ENCODE results near the gene HOXA3. TPM values are rescaled to one million over a fixed set of nuclear protein-coding genes. Genes with fewer than 3 reads are reported as not detected.
A peak's percentile ranks its signal among the peaks of the same experiment; 100 is the strongest.

Gene HOXA3
- total RNA-seq, 1 donor from 2014 or later: not detected

- H3K27ac Mint-ChIP-seq: no peak overlapping the region
- intact Hi-C loops (cut with micrococcal nuclease): loop anchor here (10.0 kb wide), 1 partner anchor 591 kb away; no protein-coding TSS in a partner anchor
- peaks cover 2% of the 10 kb centered on the region for H3K4me1 Mint-ChIP-seq (ENCODE audit: low read depth)
- H3K4me3 Mint-ChIP-seq (ENCODE audit: low read depth): no peak overlapping the region
- peaks cover 88% of the 10 kb centered on the region for H3K27me3 Mint-ChIP-seq (ENCODE audit: low read depth)
- no peaks in the 10 kb centered on the region for H3K9me3 Mint-ChIP-seq
- no peak for DNase-seq (ENCODE audit: low spot score)
- H3K36me3 Mint-ChIP-seq (ENCODE audit: low read depth): no peaks in the 10 kb centered on the region
Observed at GRCh38 chr7:27194002-27194352, 41.6 kb upstream of the HOXA3 start.

- DNase-seq (ENCODE audit: low spot score): no peak
- H3K27me3 Mint-ChIP-seq (ENCODE audit: low read depth): peaks cover 88% of the 10 kb centered on the region
- no peaks in the 10 kb centered on the region for H3K36me3 Mint-ChIP-seq (ENCODE audit: low read depth)
- no peak overlapping the region for H3K4me3 Mint-ChIP-seq (ENCODE audit: low read depth)
- no peaks in the 10 kb centered on the region for H3K9me3 Mint-ChIP-seq
- intact Hi-C loops (cut with micrococcal nuclease): loop anchor here (10.0 kb wide), 1 partner anchor 591 kb away; no protein-coding TSS in a partner anchor
- H3K4me1 Mint-ChIP-seq (ENCODE audit: low read depth): peaks cover 4% of the 10 kb centered on the region
- H3K27ac Mint-ChIP-seq: peak overlapping the region; percentile 5
Observed at GRCh38 chr7:27193335-27194001, 41.1 kb upstream of the HOXA3 start.

- intact Hi-C loops (cut with micrococcal nuclease): loop anchor here (10.0 kb wide), 1 partner anchor 592 kb away; no protein-coding TSS in a partner anchor
- H3K4me3 Mint-ChIP-seq (ENCODE audit: low read depth): no peak overlapping the region
Observed at GRCh38 chr7:27192546-27193334, 40.4 kb upstream of the HOXA3 start.

GRCh38 chr7:27191833-27192545 lies 39.6 kb upstream of the HOXA3 start:
- intact Hi-C loops (cut with micrococcal nuclease): loop anchor here (10.0 kb wide), 1 partner anchor 593 kb away; no protein-coding TSS in a partner anchor
- H3K9me3 Mint-ChIP-seq: no peaks in the 10 kb centered on the region
- H3K27me3 Mint-ChIP-seq (ENCODE audit: low read depth): peaks cover 88% of the 10 kb centered on the region
- no peak overlapping the region for H3K27ac Mint-ChIP-seq
- no peak for DNase-seq (ENCODE audit: low spot score)
- H3K4me3 Mint-ChIP-seq (ENCODE audit: low read depth): no peak overlapping the region
- no peaks in the 10 kb centered on the region for H3K36me3 Mint-ChIP-seq (ENCODE audit: low read depth)
- H3K4me1 Mint-ChIP-seq (ENCODE audit: low read depth): peaks cover 8% of the 10 kb centered on the region

More at GRCh38 chr7:27192546-27193334, 40.4 kb upstream of the HOXA3 start:
- H3K27me3 Mint-ChIP-seq (ENCODE audit: low read depth): peaks cover 88% of the 10 kb centered on the region
- no peak overlapping the region for H3K27ac Mint-ChIP-seq
- H3K36me3 Mint-ChIP-seq (ENCODE audit: low read depth): no peaks in the 10 kb centered on the region
- H3K4me1 Mint-ChIP-seq (ENCODE audit: low read depth): peaks cover 8% of the 10 kb centered on the region
- DNase-seq (ENCODE audit: low spot score): no peak
- H3K9me3 Mint-ChIP-seq: no peaks in the 10 kb centered on the region

GRCh38 chr7:27191161-27191731 lies 38.9 kb upstream of the HOXA3 start:
- no peaks in the 10 kb centered on the region for H3K9me3 Mint-ChIP-seq
- intact Hi-C loops (cut with micrococcal nuclease): loop anchor here (10.0 kb wide), 1 partner anchor 594 kb away; no protein-coding TSS in a partner anchor
- DNase-seq (ENCODE audit: low spot score): no peak
- no peaks in the 10 kb centered on the region for H3K36me3 Mint-ChIP-seq (ENCODE audit: low read depth)
- H3K4me3 Mint-ChIP-seq (ENCODE audit: low read depth): no peak overlapping the region
- peaks cover 7% of the 10 kb centered on the region for H3K4me1 Mint-ChIP-seq (ENCODE audit: low read depth)
- no peak overlapping the region for H3K27ac Mint-ChIP-seq
- peaks cover 88% of the 10 kb centered on the region for H3K27me3 Mint-ChIP-seq (ENCODE audit: low read depth)

GRCh38 chr7:27189997-27190748 lies 37.8 kb upstream of the HOXA3 start:
- H3K4me1 Mint-ChIP-seq (ENCODE audit: low read depth): peaks cover 9% of the 10 kb centered on the region
- peaks cover 92% of the 10 kb centered on the region for H3K27me3 Mint-ChIP-seq (ENCODE audit: low read depth)
- DNase-seq (ENCODE audit: low spot score): no peak
- intact Hi-C loops (cut with micrococcal nuclease): loop anchor here (10.0 kb wide), 1 partner anchor 595 kb away; no protein-coding TSS in a partner anchor
- no peak overlapping the region for H3K4me3 Mint-ChIP-seq (ENCODE audit: low read depth)
- no peaks in the 10 kb centered on the region for H3K9me3 Mint-ChIP-seq
- no peaks in the 10 kb centered on the region for H3K36me3 Mint-ChIP-seq (ENCODE audit: low read depth)
- H3K27ac Mint-ChIP-seq: no peak overlapping the region

- Mint-ChIP-seq H3K4me1 (ENCODE audit: low read depth) (peaks cover 14% of the 10 kb centered on the region), H3K27me3 (ENCODE audit: low read depth) (peaks cover 91% of the 10 kb centered on the region), H3K36me3 (ENCODE audit: low read depth) (no peaks in the 10 kb centered on the region), H3K27ac (no peak overlapping the region), H3K9me3 (no peaks in the 10 kb centered on the region), H3K4me3 (ENCODE audit: low read depth) (no peak overlapping the region)
- no peak for DNase-seq (ENCODE audit: low spot score)
- intact Hi-C loops (cut with micrococcal nuclease): no loop called here
Observed at GRCh38 chr7:27189295-27189996, 37.1 kb upstream of the HOXA3 start.

GRCh38 chr7:27188386-27189294 lies 36.3 kb upstream of the HOXA3 start:
- Mint-ChIP-seq H3K27me3 (ENCODE audit: low read depth) (peaks cover 87% of the 10 kb centered on the region), H3K27ac (no peak overlapping the region), H3K36me3 (ENCODE audit: low read depth) (no peaks in the 10 kb centered on the region), H3K9me3 (no peaks in the 10 kb centered on the region), H3K4me1 (ENCODE audit: low read depth) (peaks cover 14% of the 10 kb centered on the region), H3K4me3 (ENCODE audit: low read depth) (peak overlapping the region; percentile 42)
- DNase-seq (ENCODE audit: low spot score): no peak
- intact Hi-C loops (cut with micrococcal nuclease): loop anchor here (1.0 kb wide), 1 partner anchor 16 kb away; no protein-coding TSS in a partner anchor

GRCh38 chr7:27187475-27188385 lies 35.3 kb upstream of the HOXA3 start:
- intact Hi-C loops (cut with micrococcal nuclease): loop anchor here (1.0 to 2.0 kb wide), 2 partner anchors 13 to 15 kb away; partner anchors contain the start of gene HOXA13
- DNase-seq (ENCODE audit: low spot score): no peak
- H3K4me3 Mint-ChIP-seq (ENCODE audit: low read depth): no peak overlapping the region
- peaks cover 14% of the 10 kb centered on the region for H3K4me1 Mint-ChIP-seq (ENCODE audit: low read depth)
- no peaks in the 10 kb centered on the region for H3K36me3 Mint-ChIP-seq (ENCODE audit: low read depth)
- no peak overlapping the region for H3K27ac Mint-ChIP-seq
- peaks cover 84% of the 10 kb centered on the region for H3K27me3 Mint-ChIP-seq (ENCODE audit: low read depth)
- no peaks in the 10 kb centered on the region for H3K9me3 Mint-ChIP-seq
